B cell (primary cell): ENCODE results near the gene TMEM14A.

ENCODE experiments used
- CTCF ChIP-seq: fragments of 200-600 bp; IDR thresholded peaks from one replicate; pipeline ENCODE4 v1.8.0; 2022; ENCODE audit warnings: antibody characterized with exemption, mild to moderate bottlenecking
- EZH2 ChIP-seq: IDR thresholded peaks from 2 replicates; pipeline ENCODE4 v1.6.1; 2012; ENCODE audit warnings: borderline replicate concordance, low read depth, mild to moderate bottlenecking, moderate library complexity, low read length; ENCODE audit not compliant: insufficient read depth, poor library complexity, severe bottlenecking

- no peak for TF ChIP-seq CTCF
- no peak for TF ChIP-seq EZH2
Observed at GRCh38 chr6:52641826-52642225, 29.1 kb upstream of the TMEM14A start.
